Effector memory CD8-positive, alpha-beta T cell (primary cell): ENCODE measurements around the gene GHR.

Experiments used
- ATAC-seq: fragments of 150-1000 bp; cut with Tn5 transposase; replicated peaks from 2 replicates; pipeline ENCODE4 v1.10.0; 2021; ENCODE audit warnings: mild to moderate bottlenecking, moderate library complexity
- DNase-seq, 3 experiments: peaks; one replicate each; pipeline ENCODE4 v3.0.0; 2021
- H3K27ac Mint-ChIP-seq, 2 donors: one replicate each; pipeline ENCODE4 v1.8.0; 2022; ENCODE audit warnings: mild to moderate bottlenecking in 2 of 2, mixed read lengths in 2 of 2, moderate library complexity in 2 of 2
- H3K27me3 Mint-ChIP-seq, 2 donors: one replicate each; pipeline ENCODE4 v1.8.0; 2022; ENCODE audit warnings: mixed read lengths in 2 of 2
- H3K36me3 Mint-ChIP-seq: one replicate; pipeline ENCODE4 v1.8.0; 2022; ENCODE audit warnings: mild to moderate bottlenecking, moderate library complexity, mixed read lengths; ENCODE audit not compliant: insufficient read depth
- H3K4me1 Mint-ChIP-seq, 2 donors: one replicate each; pipeline ENCODE4 v1.8.0; 2022; ENCODE audit warnings: low read depth in 2 of 2, mixed read lengths in 2 of 2
- H3K4me3 Mint-ChIP-seq, 2 donors: one replicate each; pipeline ENCODE4 v1.8.0; 2022; ENCODE audit warnings: mild to moderate bottlenecking in 2 of 2, mixed read lengths in 2 of 2, moderate library complexity in 2 of 2
- H3K9me3 Mint-ChIP-seq, 2 donors: one replicate each; pipeline ENCODE4 v1.8.0; 2022; ENCODE audit warnings: mixed read lengths in 2 of 2

Gene GHR

GRCh38 chr5:42422656-42423280, 471 bp upstream of the GHR start:
- Mint-ChIP-seq H3K9me3 (no peaks in the 10 kb centered on the region), H3K4me1 (no peaks in the 10 kb centered on the region), H3K4me3 (no peak overlapping the region), H3K27ac (no peak overlapping the region), H3K27me3 (peaks cover 26 to 28% of the 10 kb centered on the region in 2 donors), H3K36me3 (peaks cover 2% of the 10 kb centered on the region)
- ATAC-seq = no peak
- no peak for DNase-seq

- Mint-ChIP-seq H3K4me3 (no peak overlapping the region), H3K4me1 (no peaks in the 10 kb centered on the region), H3K36me3 (peaks cover 2% of the 10 kb centered on the region), H3K27ac (no peak overlapping the region), H3K9me3 (peaks cover 0 to 1% of the 10 kb centered on the region in 2 donors), H3K27me3 (peaks cover 22 to 26% of the 10 kb centered on the region in 2 donors)
- ATAC-seq (no peak), DNase-seq (no peak)
These were observed 2.8 kb downstream of the GHR start for GRCh38 chr5:42426016-42426415.

GRCh38 chr5:42429694-42430093, 6.5 kb downstream of the GHR start:
- ATAC-seq = no peak
- no peak overlapping the region for H3K27ac Mint-ChIP-seq
- H3K4me1 Mint-ChIP-seq = no peaks in the 10 kb centered on the region
- H3K4me3 Mint-ChIP-seq = no peak overlapping the region
- peaks cover 20 to 21% of the 10 kb centered on the region in 2 donors for H3K27me3 Mint-ChIP-seq
- H3K36me3 Mint-ChIP-seq = no peaks in the 10 kb centered on the region
- peaks cover 0 to 1% of the 10 kb centered on the region in 2 donors for H3K9me3 Mint-ChIP-seq
- DNase-seq = no peak

GRCh38 chr5:42434047-42434724, 10.9 kb downstream of the GHR start:
- Mint-ChIP-seq H3K27ac (no peak overlapping the region), H3K9me3 (no peaks in the 10 kb centered on the region), H3K4me1 (no peaks in the 10 kb centered on the region), H3K36me3 (no peaks in the 10 kb centered on the region), H3K4me3 (no peak overlapping the region), H3K27me3 (no peaks in the 10 kb centered on the region)
- no peak for ATAC-seq
- no peak for DNase-seq

GRCh38 chr5:42436051-42436450, 12.8 kb downstream of the GHR start:
- Mint-ChIP-seq H3K27me3 (no peaks in the 10 kb centered on the region), H3K4me1 (no peaks in the 10 kb centered on the region), H3K9me3 (no peaks in the 10 kb centered on the region), H3K36me3 (no peaks in the 10 kb centered on the region), H3K4me3 (no peak overlapping the region), H3K27ac (no peak overlapping the region)
- ATAC-seq (no peak), DNase-seq (no peak)

GRCh38 chr5:42454216-42454995, 31.2 kb downstream of the GHR start:
- no peak for DNase-seq
- Mint-ChIP-seq H3K4me1 (no peaks in the 10 kb centered on the region), H3K9me3 (peaks cover 3 to 20% of the 10 kb centered on the region in 2 donors), H3K4me3 (no peak overlapping the region), H3K36me3 (no peaks in the 10 kb centered on the region), H3K27me3 (peaks cover 23 to 44% of the 10 kb centered on the region in 2 donors), H3K27ac (no peak overlapping the region)
- ATAC-seq = no peak

- H3K27ac Mint-ChIP-seq = no peak overlapping the region
- H3K9me3 Mint-ChIP-seq = peaks cover 1 to 5% of the 10 kb centered on the region in 2 donors
- DNase-seq = no peak
- H3K4me1 Mint-ChIP-seq = peaks cover 0 to 2% of the 10 kb centered on the region in 2 donors
- peaks cover 9 to 10% of the 10 kb centered on the region in 2 donors for H3K27me3 Mint-ChIP-seq
- H3K4me3 Mint-ChIP-seq = no peak overlapping the region
- no peaks in the 10 kb centered on the region for H3K36me3 Mint-ChIP-seq
- ATAC-seq = no peak
These were observed 37.8 kb downstream of the GHR start for GRCh38 chr5:42461033-42461432.

- Mint-ChIP-seq H3K4me3 (no peak overlapping the region), H3K36me3 (no peaks in the 10 kb centered on the region), H3K4me1 (peaks cover 0 to 2% of the 10 kb centered on the region in 2 donors), H3K9me3 (peaks cover 1 to 5% of the 10 kb centered on the region in 2 donors), H3K27me3 (peaks cover 6 to 8% of the 10 kb centered on the region in 2 donors), H3K27ac (no peak overlapping the region)
- ATAC-seq (no peak), DNase-seq (no peak)
These were observed 38.3 kb downstream of the GHR start for GRCh38 chr5:42461507-42461906.

- peaks cover 0 to 2% of the 10 kb centered on the region in 2 donors for H3K4me1 Mint-ChIP-seq
- peaks cover under 1 to 4% of the 10 kb centered on the region in 2 donors for H3K27me3 Mint-ChIP-seq
- H3K27ac Mint-ChIP-seq = no peak overlapping the region
- H3K4me3 Mint-ChIP-seq = no peak overlapping the region
- no peaks in the 10 kb centered on the region for H3K36me3 Mint-ChIP-seq
- DNase-seq (no peak), ATAC-seq (no peak)
- peaks cover 1 to 5% of the 10 kb centered on the region in 2 donors for H3K9me3 Mint-ChIP-seq
These were observed 38.8 kb downstream of the GHR start for GRCh38 chr5:42462083-42462482.

- DNase-seq = no peak
- H3K27ac Mint-ChIP-seq = no peak overlapping the region
- no peaks in the 10 kb centered on the region for H3K27me3 Mint-ChIP-seq
- H3K4me3 Mint-ChIP-seq = no peak overlapping the region
- H3K4me1 Mint-ChIP-seq = peaks cover 0 to 2% of the 10 kb centered on the region in 2 donors
- H3K9me3 Mint-ChIP-seq = no peaks in the 10 kb centered on the region
- ATAC-seq = no peak
- H3K36me3 Mint-ChIP-seq = peaks cover 3% of the 10 kb centered on the region
These were observed 44.3 kb downstream of the GHR start for GRCh38 chr5:42467572-42467971.

- DNase-seq (no peak), ATAC-seq (no peak)
- Mint-ChIP-seq H3K4me3 (no peak overlapping the region), H3K27me3 (no peaks in the 10 kb centered on the region), H3K9me3 (no peaks in the 10 kb centered on the region), H3K36me3 (peaks cover 3% of the 10 kb centered on the region), H3K27ac (no peak overlapping the region), H3K4me1 (peaks cover 0 to 2% of the 10 kb centered on the region in 2 donors)
These were observed 44.8 kb downstream of the GHR start for GRCh38 chr5:42467981-42468524.

- Mint-ChIP-seq H3K4me3 (no peak overlapping the region), H3K27me3 (peaks cover 17 to 22% of the 10 kb centered on the region in 2 donors), H3K4me1 (no peaks in the 10 kb centered on the region)
These were observed 60.4 kb downstream of the GHR start for GRCh38 chr5:42483472-42484154.

GRCh38 chr5:42487077-42487476, 63.8 kb downstream of the GHR start:
- DNase-seq (no peak), ATAC-seq (no peak)
- Mint-ChIP-seq H3K27me3 (peaks cover 0 to 15% of the 10 kb centered on the region in 2 donors), H3K4me1 (no peaks in the 10 kb centered on the region), H3K27ac (no peak overlapping the region), H3K36me3 (no peaks in the 10 kb centered on the region), H3K4me3 (no peak overlapping the region), H3K9me3 (no peaks in the 10 kb centered on the region)

More at GRCh38 chr5:42483472-42484154, 60.4 kb downstream of the GHR start:
- DNase-seq (no peak), ATAC-seq (no peak)
- no peaks in the 10 kb centered on the region for H3K36me3 Mint-ChIP-seq
- no peaks in the 10 kb centered on the region for H3K9me3 Mint-ChIP-seq
- no peak overlapping the region for H3K27ac Mint-ChIP-seq
